DMS53 treated with DMSO at 0.1 percent for 48 hours (cell line): ENCODE data around the gene RASAL1.

Experiments
- DNase-seq: peaks from one replicate; lab custom pipeline; 2025; ENCODE audit not compliant: unreplicated experiment; lab: John Stamatoyannopoulos, UW

RASAL1 gene, protein sequence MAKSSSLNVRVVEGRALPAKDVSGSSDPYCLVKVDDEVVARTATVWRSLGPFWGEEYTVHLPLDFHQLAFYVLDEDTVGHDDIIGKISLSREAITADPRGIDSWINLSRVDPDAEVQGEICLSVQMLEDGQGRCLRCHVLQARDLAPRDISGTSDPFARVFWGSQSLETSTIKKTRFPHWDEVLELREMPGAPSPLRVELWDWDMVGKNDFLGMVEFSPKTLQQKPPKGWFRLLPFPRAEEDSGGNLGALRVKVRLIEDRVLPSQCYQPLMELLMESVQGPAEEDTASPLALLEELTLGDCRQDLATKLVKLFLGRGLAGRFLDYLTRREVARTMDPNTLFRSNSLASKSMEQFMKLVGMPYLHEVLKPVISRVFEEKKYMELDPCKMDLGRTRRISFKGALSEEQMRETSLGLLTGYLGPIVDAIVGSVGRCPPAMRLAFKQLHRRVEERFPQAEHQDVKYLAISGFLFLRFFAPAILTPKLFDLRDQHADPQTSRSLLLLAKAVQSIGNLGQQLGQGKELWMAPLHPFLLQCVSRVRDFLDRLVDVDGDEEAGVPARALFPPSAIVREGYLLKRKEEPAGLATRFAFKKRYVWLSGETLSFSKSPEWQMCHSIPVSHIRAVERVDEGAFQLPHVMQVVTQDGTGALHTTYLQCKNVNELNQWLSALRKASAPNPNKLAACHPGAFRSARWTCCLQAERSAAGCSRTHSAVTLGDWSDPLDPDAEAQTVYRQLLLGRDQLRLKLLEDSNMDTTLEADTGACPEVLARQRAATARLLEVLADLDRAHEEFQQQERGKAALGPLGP

DNA sequence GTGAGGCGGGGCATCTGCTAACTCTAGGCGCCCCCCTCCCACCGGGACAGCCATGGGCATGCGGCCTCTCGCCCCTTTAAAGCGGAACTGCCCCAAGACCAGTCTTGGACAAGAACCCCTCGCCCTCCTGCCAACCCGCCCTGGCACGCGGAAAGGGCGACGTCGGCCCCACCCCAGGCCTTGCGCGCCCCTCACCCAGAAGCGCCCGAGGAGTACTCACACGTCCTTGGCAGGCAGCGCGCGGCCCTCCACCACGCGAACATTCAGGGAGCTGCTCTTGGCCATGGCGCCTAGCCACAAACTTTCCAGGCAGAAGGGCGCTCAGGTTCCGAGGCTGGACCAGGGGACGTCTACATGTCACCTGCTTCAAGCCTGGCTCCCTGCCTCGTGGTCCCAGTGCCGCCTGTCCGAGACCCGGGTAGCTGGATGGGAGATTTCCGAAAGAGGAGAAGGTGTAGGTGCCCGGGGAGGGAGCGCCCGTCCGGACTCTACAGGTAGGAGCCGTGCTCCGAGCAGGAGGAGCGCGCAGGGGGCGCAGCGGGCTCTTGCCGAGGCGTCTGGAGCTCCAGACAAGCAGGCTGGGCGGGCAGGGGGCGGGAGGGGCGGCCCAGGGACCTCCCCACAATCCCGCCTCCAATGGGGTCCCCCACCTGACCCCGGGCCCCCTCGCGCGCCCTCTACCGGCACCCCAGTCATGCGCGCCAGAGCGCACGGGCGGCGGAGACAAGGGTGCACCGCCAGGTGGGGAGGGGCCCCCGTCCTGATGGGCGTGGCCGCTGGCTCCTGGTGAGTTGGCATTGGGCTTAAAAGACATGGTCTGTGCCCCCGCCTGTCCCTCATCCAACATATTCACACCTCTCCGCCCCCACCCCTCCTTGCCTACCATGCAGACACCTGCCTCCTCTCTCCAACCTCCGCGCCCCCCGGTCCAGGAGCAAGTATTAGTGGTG, at the start of gene RASAL1:
RASAL1 (minus strand) TSS at position 584 of the 950 bp plus-strand sequence; CDS start at position 285, 299 bp downstream.
- peak; percentile 81 for DNase-seq

DNA sequence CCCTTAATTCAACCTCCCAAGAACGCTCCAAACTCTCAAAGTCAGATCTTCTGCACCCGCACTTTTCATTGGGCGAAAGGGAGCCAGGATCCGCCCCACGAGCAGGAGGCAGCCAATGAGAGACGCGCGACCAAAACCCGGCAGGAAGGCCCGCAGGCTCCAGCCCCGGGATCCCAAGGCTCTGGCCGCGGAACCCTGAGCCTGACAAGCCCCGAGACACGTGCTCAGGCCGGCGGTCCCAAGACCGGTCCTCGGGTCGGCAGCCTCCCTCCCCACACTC, 49.3 kb upstream of the RASAL1 start:
- peak; percentile 83 for DNase-seq

DNA sequence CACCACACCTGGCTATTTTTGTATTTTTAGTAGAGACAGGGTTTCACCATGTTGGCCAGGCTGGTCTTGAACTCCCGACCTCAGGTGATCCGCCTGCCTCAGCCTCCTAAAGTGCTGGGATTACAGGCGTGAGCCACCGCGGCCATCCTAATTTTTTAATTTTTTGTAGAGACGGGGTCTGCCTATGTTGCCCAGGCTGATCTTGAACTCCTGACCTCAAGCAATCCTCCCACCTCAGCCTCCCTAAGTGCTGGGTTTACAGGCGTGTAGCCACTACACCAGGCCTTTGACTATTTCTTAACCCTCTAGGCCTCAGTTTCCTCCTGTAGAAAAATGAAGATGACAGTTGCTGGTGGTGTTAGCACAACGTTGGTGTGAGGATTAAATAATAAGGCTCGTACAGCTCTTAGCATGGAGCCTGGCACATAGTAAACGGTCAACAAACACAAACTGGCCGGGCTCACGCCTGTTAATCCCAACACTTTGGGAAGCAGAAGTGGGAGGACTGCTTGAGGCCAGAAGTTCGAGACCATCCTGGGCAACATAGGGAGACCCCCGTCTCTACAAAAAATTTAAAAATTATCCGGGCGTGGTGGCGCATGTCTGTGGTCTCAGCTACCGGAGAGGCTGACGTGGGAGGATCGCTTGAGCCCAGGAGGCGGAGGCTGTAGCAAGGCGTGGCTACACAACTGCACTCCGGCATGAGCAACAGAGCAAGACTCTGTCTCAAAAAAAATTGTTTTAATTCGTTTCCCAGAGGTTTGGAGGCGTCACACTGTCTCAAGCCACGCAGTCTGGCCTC, 48.7 kb upstream of the RASAL1 start:
- peak; percentile 83 for DNase-seq

GRCh38 chr12:113183030-113183589, 47.5 kb upstream of the RASAL1 start:
- DNase-seq = no peak

GRCh38 chr12:113181975-113182374, 46.4 kb upstream of the RASAL1 start:
- DNase-seq = no peak

DNA sequence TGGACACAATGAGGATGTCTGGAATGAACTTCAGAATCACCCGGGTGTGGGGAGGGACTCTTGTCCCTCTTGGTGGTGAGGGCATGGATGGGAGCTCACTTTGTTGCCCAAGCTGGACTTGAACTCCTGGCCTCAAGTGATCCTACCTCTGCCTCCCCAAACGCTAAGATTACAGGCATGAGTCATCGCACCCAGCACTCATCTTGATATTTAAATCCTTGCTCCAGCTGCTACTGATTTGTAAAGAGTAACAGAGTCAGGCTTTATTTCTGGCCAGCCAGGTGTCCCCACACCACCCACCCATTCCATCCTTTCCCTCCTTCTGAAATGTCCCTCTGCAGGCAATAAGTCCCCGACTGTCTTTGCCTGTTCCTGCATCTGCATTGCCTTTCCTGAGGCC, 44.8 kb upstream of the RASAL1 start:
- no peak for DNase-seq

- DNase-seq = no peak
Measured at GRCh38 chr12:113179023-113179422, 43.5 kb upstream of the RASAL1 start.

DNA sequence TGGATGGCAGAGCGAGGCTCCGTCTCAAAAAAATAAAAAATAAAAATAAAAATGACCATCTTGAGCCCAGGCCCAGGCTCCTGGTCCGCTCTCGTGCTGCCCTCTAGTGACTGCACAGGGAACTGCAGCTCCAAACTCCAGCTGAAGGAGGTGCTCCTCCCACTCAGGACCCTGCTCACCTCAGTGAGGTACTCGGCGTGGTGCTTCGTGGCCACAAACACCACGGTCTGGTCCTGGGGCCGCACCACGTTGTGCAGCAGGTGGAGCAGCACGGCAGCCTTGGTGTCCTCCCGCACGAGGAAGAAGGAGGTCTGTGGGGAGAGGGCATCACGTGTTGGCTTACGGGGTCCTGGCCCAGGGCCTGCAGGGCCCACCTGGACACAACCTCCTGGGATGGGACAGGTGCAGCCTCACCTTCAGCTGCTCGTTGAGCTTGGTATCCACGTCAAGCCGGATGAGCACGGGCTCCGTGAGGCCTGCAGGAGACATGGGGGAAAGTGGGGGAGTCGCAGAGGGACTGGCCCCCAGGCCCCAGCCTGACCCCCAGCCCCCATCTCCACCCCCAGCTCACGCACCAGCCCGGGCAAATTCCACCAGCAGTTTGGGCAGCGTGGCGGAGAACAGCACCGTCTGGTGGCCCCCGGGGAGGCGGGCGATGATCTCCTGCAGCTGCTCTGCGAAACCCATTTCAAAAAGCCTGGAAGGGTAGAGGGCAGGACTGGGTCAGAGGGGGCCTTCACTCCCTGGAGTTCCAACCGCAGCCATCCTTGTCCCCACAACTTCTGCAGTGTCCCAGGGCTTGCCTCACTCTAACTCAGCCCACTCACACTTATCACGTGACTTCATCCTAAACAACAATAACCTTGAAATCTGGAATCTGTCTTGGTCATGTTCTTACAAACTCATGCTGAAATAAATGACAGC, 39.2 kb upstream of the RASAL1 start:
- DNase-seq = peak; percentile 51

DNA sequence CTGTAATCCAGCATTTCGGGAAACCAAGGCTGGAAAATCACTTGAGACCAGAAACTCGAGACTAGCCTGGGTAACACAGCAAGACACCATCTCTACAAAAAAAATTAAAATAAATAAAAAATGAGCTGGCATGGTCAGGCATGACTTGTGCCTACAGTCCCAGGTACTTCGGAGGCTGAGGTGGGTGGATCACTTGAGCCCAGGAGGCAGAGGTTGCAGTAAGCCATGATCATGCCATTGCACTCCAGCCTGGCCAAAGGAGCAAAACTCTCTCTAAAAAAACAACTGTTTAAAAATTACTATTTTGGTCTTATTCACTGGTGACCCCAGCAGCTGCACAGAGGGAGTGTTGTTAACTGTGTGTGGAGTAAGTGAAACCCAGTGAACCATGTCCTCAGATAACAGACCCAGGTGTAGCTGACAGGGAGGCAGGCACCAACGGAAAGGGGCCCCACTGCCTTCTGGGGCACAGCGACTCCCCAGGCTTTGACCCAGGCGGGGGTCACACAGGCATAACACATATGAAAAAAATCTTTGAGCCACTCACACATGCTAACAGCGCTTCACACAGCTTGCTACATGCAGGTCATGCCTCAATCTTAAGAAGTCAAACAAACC, 37.6 kb upstream of the RASAL1 start:
- no peak for DNase-seq

GRCh38 chr12:113172185-113172584, 36.6 kb upstream of the RASAL1 start:
- no peak for DNase-seq

DNA sequence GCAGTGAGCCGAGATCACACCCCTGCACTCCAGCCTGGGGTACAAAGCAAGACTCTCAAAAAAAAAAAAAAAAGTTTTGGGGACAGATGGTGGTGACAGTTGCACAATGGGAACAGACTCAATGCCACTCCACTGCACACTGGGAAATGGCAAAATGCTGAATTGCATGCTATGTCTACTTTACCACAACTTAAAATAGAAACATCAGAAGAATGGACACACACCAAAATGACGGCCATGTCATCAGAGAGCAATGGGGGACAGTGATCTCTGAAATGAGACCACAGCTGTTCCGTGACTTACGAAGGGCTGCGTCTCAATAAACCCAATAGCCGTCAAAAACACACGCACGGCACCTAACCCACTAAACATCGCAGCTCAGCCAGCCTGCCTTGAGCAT, 36.0 kb upstream of the RASAL1 start:
- no peak for DNase-seq

- DNase-seq = no peak
Measured at GRCh38 chr12:113170926-113171325, 35.4 kb upstream of the RASAL1 start.

DNA sequence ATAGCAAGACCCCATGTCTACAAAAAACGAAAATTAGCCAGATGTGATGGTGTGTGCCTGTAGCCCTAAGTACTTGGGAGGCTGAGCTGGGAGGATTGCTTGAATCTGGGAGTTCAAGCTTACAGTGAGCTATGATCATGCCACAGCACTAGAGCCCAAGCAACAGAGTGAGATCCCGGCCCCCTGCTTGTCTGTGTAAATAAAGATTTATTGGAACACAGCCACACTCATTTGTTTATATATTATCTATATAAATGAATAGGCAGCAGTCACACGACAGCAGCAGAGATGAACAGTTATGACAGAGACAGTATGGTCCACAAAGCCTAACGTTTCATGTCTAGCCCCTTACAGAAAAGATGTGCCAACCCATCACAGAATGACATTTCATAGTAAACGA, 34.9 kb upstream of the RASAL1 start:
- no peak for DNase-seq

GRCh38 chr12:113169697-113170096, 34.1 kb upstream of the RASAL1 start:
- DNase-seq = no peak

DNA sequence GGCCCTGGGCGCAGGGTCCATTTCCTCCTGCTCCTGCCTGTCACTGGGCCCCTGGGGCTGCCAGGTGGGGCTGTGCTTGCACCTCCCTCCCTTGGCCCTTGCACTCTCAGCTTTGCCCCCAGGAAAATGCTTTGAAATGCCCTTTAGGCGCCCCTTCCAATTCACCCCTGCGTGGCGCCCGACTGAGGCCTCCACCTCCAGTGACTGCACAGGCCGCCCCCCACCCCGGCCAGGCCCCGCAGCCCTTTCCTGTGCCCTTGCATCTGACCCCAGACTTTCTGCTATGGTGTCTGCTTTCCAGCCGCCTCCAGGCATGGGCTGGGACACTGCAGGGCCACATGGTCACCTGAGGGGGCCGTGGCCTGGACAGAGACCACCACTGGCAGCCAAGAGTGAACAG, 32.3 kb upstream of the RASAL1 start:
- no peak for DNase-seq

GRCh38 chr12:113165521-113166450, 30.2 kb upstream of the RASAL1 start:
- no peak for DNase-seq

DNA sequence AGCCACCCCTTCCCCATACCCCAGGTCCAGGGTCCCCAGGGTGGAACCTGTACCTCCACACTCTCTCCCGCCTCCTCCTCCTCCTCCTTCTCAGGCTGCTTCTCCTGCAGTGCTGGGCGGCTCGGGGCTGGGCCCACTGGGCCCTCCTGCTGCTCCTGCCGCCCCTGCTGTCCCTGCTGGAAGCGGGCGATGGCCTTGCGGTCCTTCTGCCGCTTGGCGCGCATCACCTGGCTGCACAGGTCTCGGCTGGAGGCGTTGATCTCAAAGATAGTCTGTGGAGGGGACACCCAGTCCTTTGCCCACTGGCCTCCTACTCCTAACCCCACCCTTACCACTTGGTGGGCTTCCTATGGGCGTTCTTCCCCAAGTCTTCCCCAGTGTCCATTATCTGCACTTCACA, 28.5 kb upstream of the RASAL1 start:
- no peak for DNase-seq

GRCh38 chr12:113163030-113163360, 27.4 kb upstream of the RASAL1 start:
- DNase-seq = no peak
